ENCODE results near the gene YJEFN3.

Gene YJEFN3, protein sequence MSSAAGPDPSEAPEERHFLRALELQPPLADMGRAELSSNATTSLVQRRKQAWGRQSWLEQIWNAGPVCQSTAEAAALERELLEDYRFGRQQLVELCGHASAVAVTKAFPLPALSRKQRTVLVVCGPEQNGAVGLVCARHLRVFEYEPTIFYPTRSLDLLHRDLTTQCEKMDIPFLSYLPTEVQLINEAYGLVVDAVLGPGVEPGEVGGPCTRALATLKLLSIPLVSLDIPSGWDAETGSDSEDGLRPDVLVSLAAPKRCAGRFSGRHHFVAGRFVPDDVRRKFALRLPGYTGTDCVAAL

GRCh38 chr19:19528721-19529490 is at the start of gene YJEFN3:
TSS of gene YJEFN3 (plus strand) at chr19:19528911. CDS start at chr19:19528933, 22 bp downstream.
- DNase-seq (ENCODE audit: low spot score): no peak
- no peak within 1 kb of the TSS for H3K27ac Mint-ChIP-seq
- H3K4me3 Mint-ChIP-seq: no peak within 1 kb of the TSS
- no peaks in the 10 kb centered on the region for H3K9me3 Mint-ChIP-seq
- peaks cover 2% of the 10 kb centered on the region for H3K4me1 Mint-ChIP-seq (ENCODE audit: low read depth)
- H3K36me3 Mint-ChIP-seq (ENCODE audit: low read depth): peaks cover 16% of the 10 kb centered on the region
- H3K27me3 Mint-ChIP-seq (ENCODE audit: low read depth): no peaks in the 10 kb centered on the region

DNA sequence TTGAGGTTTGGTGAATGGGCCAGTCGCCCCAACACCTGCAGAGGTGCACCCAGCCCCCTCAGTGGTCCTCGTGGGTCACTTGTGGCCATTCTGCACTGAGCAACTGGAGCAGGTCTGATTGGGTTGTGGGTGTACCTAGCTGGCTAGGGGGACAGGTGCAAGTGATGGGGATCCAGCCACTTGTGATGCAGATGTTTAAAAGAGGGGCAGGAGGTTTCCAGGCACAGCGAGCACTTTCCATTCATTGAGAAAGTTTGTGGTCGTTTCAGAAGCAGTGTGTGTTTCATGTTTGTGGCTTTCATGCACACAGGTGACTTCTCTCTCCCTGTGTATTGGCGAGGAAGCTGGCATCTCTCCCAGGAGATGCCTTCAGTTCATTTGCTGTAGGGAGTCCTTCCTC is 48.0 kb upstream of the YJEFN3 start:
- peaks cover 32% of the 10 kb centered on the region for H3K4me1 Mint-ChIP-seq (ENCODE audit: low read depth)
- no peak overlapping the region for H3K27ac Mint-ChIP-seq
- no peak overlapping the region for H3K4me3 Mint-ChIP-seq
- no peaks in the 10 kb centered on the region for H3K27me3 Mint-ChIP-seq (ENCODE audit: low read depth)
- H3K9me3 Mint-ChIP-seq: no peaks in the 10 kb centered on the region
- DNase-seq (ENCODE audit: low spot score): no peak
- H3K36me3 Mint-ChIP-seq (ENCODE audit: low read depth): peaks cover 24% of the 10 kb centered on the region

DNA sequence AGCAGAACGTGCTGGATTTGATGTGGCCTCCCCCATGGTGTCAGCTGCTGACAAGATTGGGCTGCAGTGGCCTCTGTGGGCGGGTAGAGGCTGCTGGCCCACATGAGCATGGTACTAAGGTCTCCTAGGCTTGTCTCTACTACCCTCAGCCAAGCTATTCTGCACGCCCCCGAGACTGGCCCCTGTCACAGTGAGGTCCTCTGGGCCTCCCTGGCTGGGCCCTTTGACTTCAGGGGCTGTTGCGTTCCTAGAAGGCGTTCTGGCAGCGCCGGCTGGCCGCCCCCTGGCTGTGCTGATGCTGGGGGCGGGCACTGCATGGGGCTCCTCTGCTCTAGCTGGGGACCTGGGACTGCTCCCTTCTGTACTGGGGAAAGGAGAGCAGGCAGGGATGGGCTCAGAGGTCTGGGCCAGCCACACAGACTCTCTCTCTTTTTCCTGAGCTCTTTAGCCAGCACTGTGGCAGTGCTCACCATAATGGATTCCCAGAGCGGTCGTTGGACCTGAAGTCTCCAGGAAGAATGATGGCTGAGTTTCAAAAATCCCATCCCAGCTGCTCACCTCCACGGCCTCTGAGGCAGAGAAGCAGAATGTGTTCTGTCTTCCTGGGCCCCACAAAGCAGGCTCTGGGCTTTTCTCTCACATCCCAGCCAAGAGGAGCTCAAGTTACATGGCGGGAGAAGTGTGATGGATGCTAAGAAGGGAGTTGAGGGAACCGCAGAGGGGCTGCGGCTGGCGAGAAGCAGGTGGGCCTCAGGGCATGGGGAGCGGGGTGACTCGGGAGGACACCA is 45.7 kb upstream of the YJEFN3 start:
- no peak overlapping the region for H3K27ac Mint-ChIP-seq
- H3K4me3 Mint-ChIP-seq: no peak overlapping the region
- H3K4me1 Mint-ChIP-seq (ENCODE audit: low read depth): peaks cover 21% of the 10 kb centered on the region
- DNase-seq (ENCODE audit: low spot score): no peak
- H3K9me3 Mint-ChIP-seq: no peaks in the 10 kb centered on the region
- no peaks in the 10 kb centered on the region for H3K27me3 Mint-ChIP-seq (ENCODE audit: low read depth)
- peaks cover 24% of the 10 kb centered on the region for H3K36me3 Mint-ChIP-seq (ENCODE audit: low read depth)

- Mint-ChIP-seq H3K9me3 (no peaks in the 10 kb centered on the region), H3K4me1 (ENCODE audit: low read depth) (peaks cover 37% of the 10 kb centered on the region), H3K4me3 (no peak overlapping the region), H3K36me3 (ENCODE audit: low read depth) (peaks cover 24% of the 10 kb centered on the region), H3K27ac (peak overlapping the region; percentile 50), H3K27me3 (ENCODE audit: low read depth) (no peaks in the 10 kb centered on the region)
- no peak for DNase-seq (ENCODE audit: low spot score)
Observed at GRCh38 chr19:19485161-19485997, 43.3 kb upstream of the YJEFN3 start.

DNA sequence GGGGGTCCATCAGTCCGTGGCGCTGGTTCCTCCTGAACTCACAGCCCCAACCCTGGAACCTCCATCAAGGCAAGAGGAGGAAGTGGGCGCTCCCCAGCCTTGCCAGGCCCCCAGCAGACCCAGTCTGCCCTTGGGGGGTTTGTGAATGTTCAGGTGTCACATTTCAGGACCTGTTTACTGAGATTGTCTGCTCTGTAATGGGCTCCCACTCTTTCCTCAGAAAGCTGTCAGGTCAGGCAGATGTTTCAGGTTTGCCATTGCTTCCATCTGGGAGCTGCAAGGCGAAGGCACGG is 42.8 kb upstream of the YJEFN3 start:
- no peak overlapping the region for H3K4me3 Mint-ChIP-seq
- no peak for DNase-seq (ENCODE audit: low spot score)
- peaks cover 35% of the 10 kb centered on the region for H3K4me1 Mint-ChIP-seq (ENCODE audit: low read depth)
- peaks cover 27% of the 10 kb centered on the region for H3K36me3 Mint-ChIP-seq (ENCODE audit: low read depth)
- peak overlapping the region; percentile 10 for H3K27ac Mint-ChIP-seq
- no peaks in the 10 kb centered on the region for H3K9me3 Mint-ChIP-seq
- H3K27me3 Mint-ChIP-seq (ENCODE audit: low read depth): no peaks in the 10 kb centered on the region

DNA sequence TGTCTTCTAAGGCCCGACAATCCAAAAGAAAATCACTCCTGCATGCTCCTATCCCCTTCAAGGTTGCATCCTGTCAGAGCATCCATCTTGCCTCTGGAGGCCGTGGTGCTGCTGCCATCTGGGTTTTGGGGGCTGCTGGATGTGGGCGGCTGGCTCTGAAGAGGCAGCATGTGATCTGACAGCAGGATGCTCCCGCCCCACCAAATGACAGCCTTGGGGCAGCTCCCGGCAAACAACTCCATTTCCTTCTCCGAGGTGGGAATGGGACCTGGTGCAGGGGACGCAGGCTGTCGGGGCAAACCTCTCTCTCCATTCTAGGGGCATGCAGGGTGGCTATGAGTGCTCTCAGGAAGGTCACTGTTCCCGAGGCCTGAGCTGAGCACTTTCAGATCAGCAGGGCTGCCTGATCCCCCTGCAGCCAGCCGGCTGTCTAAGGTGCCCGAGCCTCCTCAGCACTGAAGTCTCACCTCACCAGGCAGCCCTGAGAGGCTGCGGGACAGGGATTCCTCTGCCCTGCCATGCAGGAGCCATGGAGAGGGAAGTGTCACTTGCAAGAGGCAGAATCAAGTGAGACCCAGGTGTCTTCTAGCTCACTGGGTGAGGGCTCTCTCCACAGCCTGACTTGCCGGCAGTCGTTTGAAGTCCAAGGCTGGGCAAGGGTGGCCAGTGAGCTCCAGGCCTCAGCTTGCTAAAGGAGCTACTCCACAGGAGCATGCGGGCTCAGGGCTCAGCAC is 42.2 kb upstream of the YJEFN3 start:
- H3K4me3 Mint-ChIP-seq: no peak overlapping the region
- no peak for DNase-seq (ENCODE audit: low spot score)
- H3K36me3 Mint-ChIP-seq (ENCODE audit: low read depth): peaks cover 27% of the 10 kb centered on the region
- H3K27me3 Mint-ChIP-seq (ENCODE audit: low read depth): no peaks in the 10 kb centered on the region
- peaks cover 32% of the 10 kb centered on the region for H3K4me1 Mint-ChIP-seq (ENCODE audit: low read depth)
- H3K27ac Mint-ChIP-seq: peak overlapping the region; percentile 55
- H3K9me3 Mint-ChIP-seq: no peaks in the 10 kb centered on the region

GRCh38 chr19:19487077-19487949 is 41.4 kb upstream of the YJEFN3 start:
- Mint-ChIP-seq H3K27ac (peak overlapping the region; percentile 100), H3K9me3 (no peaks in the 10 kb centered on the region), H3K4me3 (peak overlapping the region; percentile 58), H3K36me3 (ENCODE audit: low read depth) (peaks cover 27% of the 10 kb centered on the region), H3K27me3 (ENCODE audit: low read depth) (no peaks in the 10 kb centered on the region), H3K4me1 (ENCODE audit: low read depth) (peaks cover 32% of the 10 kb centered on the region)
- no peak for DNase-seq (ENCODE audit: low spot score)

- Mint-ChIP-seq H3K27ac (peak overlapping the region; percentile 100), H3K4me3 (peak overlapping the region; percentile 81), H3K36me3 (ENCODE audit: low read depth) (peaks cover 24% of the 10 kb centered on the region), H3K4me1 (ENCODE audit: low read depth) (peaks cover 32% of the 10 kb centered on the region), H3K27me3 (ENCODE audit: low read depth) (no peaks in the 10 kb centered on the region), H3K9me3 (no peaks in the 10 kb centered on the region)
- no peak for DNase-seq (ENCODE audit: low spot score)
Observed at GRCh38 chr19:19487950-19488874, 40.5 kb upstream of the YJEFN3 start.

- Mint-ChIP-seq H3K4me3 (peak overlapping the region; percentile 81), H3K9me3 (no peaks in the 10 kb centered on the region), H3K36me3 (ENCODE audit: low read depth) (peaks cover 20% of the 10 kb centered on the region), H3K27me3 (ENCODE audit: low read depth) (no peaks in the 10 kb centered on the region), H3K27ac (peak overlapping the region; percentile 100), H3K4me1 (ENCODE audit: low read depth) (peaks cover 32% of the 10 kb centered on the region)
- DNase-seq (ENCODE audit: low spot score): peak; percentile 88
Observed at GRCh38 chr19:19488875-19489690, 39.6 kb upstream of the YJEFN3 start.

DNA sequence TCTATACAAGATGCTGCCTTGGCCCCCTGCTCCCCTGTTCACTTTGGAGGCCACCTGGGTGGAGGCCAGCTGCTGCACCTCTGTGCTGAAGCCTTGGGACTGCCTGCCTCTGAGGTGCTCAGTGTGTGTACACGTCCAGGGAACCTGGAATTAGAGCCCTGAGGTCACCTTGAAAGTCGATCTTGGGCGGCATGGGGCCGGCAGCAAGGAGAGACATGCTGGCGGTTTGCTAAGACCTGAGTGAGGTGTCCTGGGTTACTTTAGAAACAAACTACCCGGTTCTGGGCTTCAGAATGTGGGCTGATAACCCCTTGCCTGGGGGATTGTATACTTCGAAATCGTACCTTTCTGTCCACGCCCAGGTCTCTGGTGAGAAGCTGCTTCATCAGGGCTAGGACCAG is 38.9 kb upstream of the YJEFN3 start:
- Mint-ChIP-seq H3K9me3 (no peaks in the 10 kb centered on the region), H3K4me3 (peak overlapping the region; percentile 81), H3K27ac (peak overlapping the region; percentile 100), H3K36me3 (ENCODE audit: low read depth) (peaks cover 27% of the 10 kb centered on the region), H3K27me3 (ENCODE audit: low read depth) (no peaks in the 10 kb centered on the region), H3K4me1 (ENCODE audit: low read depth) (peaks cover 32% of the 10 kb centered on the region)
- no peak for DNase-seq (ENCODE audit: low spot score)

Measured in T-helper 2 cell treated with Interferon-gamma antibody and Interleukin-4, amounts not matched to agents 5 μg/mL and 100 μg/mL, for 36 hours (primary cell).